ENCODE results near the gene ZNF660.

ZNF660 gene

GRCh38 chr3:44642337-44642736 is 57.6 kb downstream of the ZNF660 start:
- DNase-seq = no peak

DNA sequence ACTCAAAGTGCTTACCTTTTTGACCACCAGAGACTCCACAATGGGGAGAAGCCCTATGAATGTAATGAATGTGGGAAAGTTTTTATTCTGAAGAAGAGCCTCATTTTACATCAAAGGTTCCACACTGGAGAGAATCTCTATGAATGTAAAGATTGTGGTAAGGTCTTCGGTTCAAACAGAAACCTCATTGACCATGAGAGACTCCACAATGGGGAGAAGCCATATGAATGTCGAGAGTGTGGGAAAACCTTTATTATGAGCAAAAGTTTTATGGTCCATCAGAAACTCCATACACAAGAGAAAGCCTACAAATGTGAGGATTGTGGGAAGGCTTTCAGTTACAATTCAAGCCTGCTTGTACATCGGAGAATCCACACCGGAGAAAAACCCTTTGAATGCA is 58.3 kb downstream of the ZNF660 start:
- no peak for DNase-seq

DNA sequence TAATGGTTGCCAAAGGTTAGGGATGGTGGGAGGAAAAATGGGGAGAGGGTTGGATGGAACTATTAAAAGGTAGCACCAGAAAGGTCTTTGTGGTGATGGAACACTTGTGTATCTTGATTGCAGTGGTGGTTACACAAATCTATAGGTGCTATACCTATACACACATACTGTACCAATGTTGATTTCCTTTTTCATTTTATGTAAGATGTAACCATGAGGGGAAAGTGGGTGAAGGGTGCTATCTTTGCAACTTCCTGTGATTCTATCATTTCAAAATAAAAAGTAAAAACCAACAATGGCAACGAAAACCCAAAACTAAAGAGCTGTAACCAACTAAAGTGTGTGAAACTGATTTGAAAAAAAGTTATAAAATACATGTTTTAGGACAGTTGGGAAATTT is 63.0 kb downstream of the ZNF660 start:
- DNase-seq = no peak

DNA sequence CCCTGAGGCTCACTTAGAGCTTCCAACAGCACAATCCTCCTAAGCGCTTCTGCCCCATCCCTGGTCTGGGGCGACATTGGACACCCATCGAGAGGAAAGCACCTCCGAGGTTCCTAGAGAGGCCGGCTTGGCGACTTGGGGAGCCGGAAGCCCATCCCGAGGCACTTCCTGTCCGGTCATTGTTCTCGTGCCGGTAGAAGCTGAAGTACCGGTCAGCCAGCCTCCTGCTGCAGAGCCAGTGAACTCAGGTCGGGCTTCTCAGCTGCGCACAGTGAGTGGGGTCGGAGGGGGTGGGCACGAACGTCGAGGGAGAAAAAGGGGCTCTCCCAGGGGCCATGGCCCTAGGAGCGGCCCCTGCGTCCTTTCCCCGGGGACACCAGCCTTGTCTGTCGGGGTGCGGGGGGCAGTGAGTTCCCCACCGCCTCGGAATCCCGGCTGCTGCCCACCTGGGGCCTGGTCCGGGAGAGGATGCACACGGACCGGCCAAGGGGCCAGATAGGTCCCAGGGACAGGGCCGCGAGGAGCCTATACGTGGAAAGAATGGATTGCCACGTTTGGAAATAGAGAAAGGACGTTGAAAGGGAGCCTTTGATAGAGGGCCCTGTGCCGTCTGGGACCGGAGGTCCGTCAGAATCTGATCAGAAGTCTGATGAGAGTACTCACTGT is 63.9 kb downstream of the ZNF660 start, which contains the start of gene ZNF35:
TSS of gene ZNF35 (plus strand) at position 169 of the 666 bp plus-strand sequence. CDS start 2,336 bp downstream, outside the sequence.
- peak; percentile 38 to 50 for DNase-seq
